PC-3 (cell line): ENCODE results near the gene MAP7. TPM values are rescaled to one million over a fixed set of nuclear protein-coding genes. Genes with fewer than 3 reads are reported as not detected.

ENCODE experiments used
- ATAC-seq: fragments of 200-7000 bp; cut with Tn5 transposase; 2 replicates; pipeline ENCODE4 v1.9.1; 2020; ENCODE audit warnings: mild to moderate bottlenecking, moderate library complexity
- BruUV-seq: library from RNA; stranded (reverse); fragments of 400-500 nt; replicated peaks from 2 replicates; lab custom pipeline; 2021; lab: Mats Ljungman, UMichigan
- CTCF ChIA-PET: fragments of 300-600 bp; sonication (Branson Sonifier 250); formaldehyde crosslinking; loops from one replicate; lab custom pipeline; 2022; ENCODE audit warnings: antibody characterized with exemption; lab: Charles Lee
- POLR2A ChIA-PET: fragments of 300-600 bp; sonication (Branson Sonifier 250); formaldehyde crosslinking; loops from one replicate; lab custom pipeline; 2022; ENCODE audit warnings: antibody characterized with exemption; ENCODE audit not compliant: unreplicated experiment; lab: Charles Lee
- DNase-seq: peaks from one replicate; pipeline ENCODE4 v3.0.0-alpha.2; 2015
- H2AFZ ChIP-seq: fragments of 300-600 bp; sonication (generic); 2 replicates; pipeline ENCODE4 v1.6.0; 2016; ENCODE audit warnings: antibody characterized with exemption, low read length
- H3F3A ChIP-seq: fragments of 300-600 bp; sonication (generic); one replicate; pipeline ENCODE4 v1.6.0; 2017; ENCODE audit warnings: antibody characterized with exemption, low read length, control low read depth, mild to moderate bottlenecking; ENCODE audit not compliant: unreplicated experiment
- H3K27ac ChIP-seq: fragments of 300-600 bp; sonication (generic); 2 replicates; pipeline ENCODE4 v1.5.1; 2016; ENCODE audit warnings: mild to moderate bottlenecking, low read length
- H3K27me3 ChIP-seq: fragments of 300-600 bp; sonication (generic); 2 replicates; pipeline ENCODE4 v1.6.1; 2016; ENCODE audit warnings: low read length, mixed read lengths
- H3K36me3 ChIP-seq: fragments of 300-600 bp; sonication (generic); 2 replicates; pipeline ENCODE4 v1.6.1; 2016; ENCODE audit warnings: low read depth, mixed run types, low read length, mixed read lengths
- H3K4me1 ChIP-seq: fragments of 300-600 bp; sonication (generic); 2 replicates; pipeline ENCODE4 v1.5.1; 2016; ENCODE audit warnings: low read length; ENCODE audit not compliant: insufficient read depth
- H3K4me2 ChIP-seq: fragments of 300-600 bp; sonication (generic); 2 replicates; pipeline ENCODE4 v1.6.0; 2016; ENCODE audit warnings: low read length
- H3K4me3 ChIP-seq: fragments of 300-600 bp; sonication (generic); 2 replicates; pipeline ENCODE4 v1.5.1; 2016; ENCODE audit warnings: mild to moderate bottlenecking, low read length, mixed read lengths
- H3K79me2 ChIP-seq: fragments of 300-600 bp; sonication (generic); 2 replicates; pipeline ENCODE4 v1.6.1; 2017; ENCODE audit warnings: low read length, mixed read lengths
- H3K9ac ChIP-seq: fragments of 300-600 bp; sonication (generic); 2 replicates; pipeline ENCODE4 v1.6.0; 2016; ENCODE audit warnings: mild to moderate bottlenecking, low read length
- H3K9me2 ChIP-seq: fragments of 300-600 bp; sonication (generic); replicated peaks from 2 replicates; pipeline ENCODE4 v1.6.1; 2016; ENCODE audit warnings: mixed run types, low read length, mixed read lengths
- H3K9me3 ChIP-seq: fragments of 300-600 bp; sonication (generic); 2 replicates; pipeline ENCODE4 v1.6.1; 2016; ENCODE audit warnings: low read length, mixed read lengths
- H4K20me1 ChIP-seq: fragments of 300-600 bp; sonication (generic); 2 replicates; pipeline ENCODE4 v1.6.1; 2016; ENCODE audit warnings: low read length, mixed read lengths
- CTCF ChIP-seq: fragments of 300-600 bp; sonication (generic); conservative IDR thresholded peaks from 2 replicates; pipeline ENCODE4 v1.5.1; 2017; ENCODE audit warnings: antibody characterized with exemption, low read depth, mild to moderate bottlenecking, low read length
- EZH2 ChIP-seq: fragments of 300-600 bp; sonication (generic); IDR thresholded peaks from one replicate; pipeline ENCODE4 v1.6.1; 2017; ENCODE audit warnings: antibody characterized with exemption, mild to moderate bottlenecking, low read length; ENCODE audit not compliant: unreplicated experiment
- EZH2phosphoT487 ChIP-seq: fragments of 300-600 bp; sonication (generic); IDR thresholded peaks from 2 replicates; pipeline ENCODE4 v1.6.1; 2018; ENCODE audit warnings: mild to moderate bottlenecking, antibody characterized with exemption, low read length, borderline replicate concordance
- intact Hi-C: fragments of 100-400 bp; cut with micrococcal nuclease; formaldehyde crosslinking; loops from 2 replicates; pipeline ENCODE4 v1.9.0; 2023
- total RNA-seq: library from RNA; depleted of rRNA; stranded (reverse); fragments of >200 nt; gene quantifications from 2 replicates; pipeline ENCODE4 v1.2.3, GENCODE V29; 2014

The MAP7 gene
- total RNA-seq, 1 experiment from 2014 or later, result 13.9 TPM

- Histone ChIP-seq H3K9me3 (no peaks in the 10 kb centered on the region), H2AFZ (no peak overlapping the region), H3K27me3 (no peaks in the 10 kb centered on the region), H3F3A (no peaks in the 10 kb centered on the region), H3K27ac (no peak overlapping the region), H3K4me2 (no peak overlapping the region), H3K36me3 (no peaks in the 10 kb centered on the region), H3K4me1 (no peaks in the 10 kb centered on the region), H3K9ac (no peak overlapping the region), H3K79me2 (peaks cover 52% of the 10 kb centered on the region), H4K20me1 (no peaks in the 10 kb centered on the region), H3K4me3 (no peak overlapping the region), H3K9me2 (no peaks in the 10 kb centered on the region)
- DNase-seq, result no peak
- intact Hi-C loops, result no loop called here
- no peak for ATAC-seq
- POLR2A ChIA-PET, result no interaction called here
- BruUV-seq, result no TSS peak
- CTCF ChIA-PET, result interaction anchor here (0.6 kb wide), 1 partner anchor 120 kb away, joined by 4 read pairs; no protein-coding TSS in a partner anchor
- TF ChIP-seq EZH2 (no peak), EZH2phosphoT487 (no peak)
Observed at GRCh38 chr6:136535017-136535765, 15.0 kb downstream of the MAP7 start.

GRCh38 chr6:136534268-136534667, 16.0 kb downstream of the MAP7 start:
- no peak for TF ChIP-seq EZH2phosphoT487
- TF ChIP-seq EZH2, result no peak
- TF ChIP-seq CTCF, result no peak
- no peak overlapping the region for H2AFZ ChIP-seq
- ChIA-PET CTCF (no interaction called here), POLR2A (no interaction called here)
- H3F3A ChIP-seq, result no peaks in the 10 kb centered on the region
- peaks cover 52% of the 10 kb centered on the region for H3K79me2 ChIP-seq
- H3K9ac ChIP-seq, result no peak overlapping the region
- intact Hi-C loops, result no loop called here
- H3K27me3 ChIP-seq, result no peaks in the 10 kb centered on the region
- H3K4me1 ChIP-seq, result no peaks in the 10 kb centered on the region
- ATAC-seq (no peak), DNase-seq (no peak)
- no peak overlapping the region for H3K4me3 ChIP-seq
- H4K20me1 ChIP-seq, result no peaks in the 10 kb centered on the region
- H3K9me3 ChIP-seq, result no peaks in the 10 kb centered on the region
- H3K9me2 ChIP-seq, result no peaks in the 10 kb centered on the region
- no TSS peak for BruUV-seq
- no peak overlapping the region for H3K27ac ChIP-seq
- no peak overlapping the region for H3K4me2 ChIP-seq
- H3K36me3 ChIP-seq, result no peaks in the 10 kb centered on the region

GRCh38 chr6:136533487-136533886, 16.7 kb downstream of the MAP7 start:
- TF ChIP-seq EZH2phosphoT487, result no peak
- no peak for TF ChIP-seq CTCF
- no peak for TF ChIP-seq EZH2
- H3K9me2 ChIP-seq, result no peaks in the 10 kb centered on the region
- peaks cover 51% of the 10 kb centered on the region for H3K79me2 ChIP-seq
- H4K20me1 ChIP-seq, result no peaks in the 10 kb centered on the region
- CTCF ChIA-PET, result no interaction called here
- H3K4me2 ChIP-seq, result no peak overlapping the region
- no peaks in the 10 kb centered on the region for H3K9me3 ChIP-seq
- no peaks in the 10 kb centered on the region for H3K27me3 ChIP-seq
- H3K27ac ChIP-seq, result no peak overlapping the region
- H3F3A ChIP-seq, result no peaks in the 10 kb centered on the region
- no peak overlapping the region for H3K4me3 ChIP-seq
- POLR2A ChIA-PET, result no interaction called here
- H3K36me3 ChIP-seq, result no peaks in the 10 kb centered on the region
- peaks cover 6% of the 10 kb centered on the region; the same call in 1 of the 2 replicates for H3K4me1 ChIP-seq
- no peak overlapping the region for H3K9ac ChIP-seq
- no peak for ATAC-seq
- BruUV-seq, result no TSS peak
- no peak for DNase-seq
- intact Hi-C loops, result no loop called here
- H2AFZ ChIP-seq, result no peak overlapping the region
